IPS-18c (cell line): ENCODE data around the gene MOV10.
"Not testable (repeated sequence)": the region's sequence is repeated elsewhere in the genome, so short reads cannot be mapped to it uniquely, and the experiment has no call there.

Experiments used
- H3K4me3 ChIP-seq: 2 replicates; pipeline ENCODE4 v1.7.0; 2013; ENCODE audit warnings: low read depth, mild to moderate bottlenecking, low read length, moderate library complexity; ENCODE audit not compliant: insufficient read depth
- H3K9me3 ChIP-seq: one replicate; pipeline ENCODE4 v1.6.1; 2013; ENCODE audit warnings: mild to moderate bottlenecking, low read length, moderate library complexity; ENCODE audit not compliant: control insufficient read depth, insufficient read depth

The MOV10 gene, protein sequence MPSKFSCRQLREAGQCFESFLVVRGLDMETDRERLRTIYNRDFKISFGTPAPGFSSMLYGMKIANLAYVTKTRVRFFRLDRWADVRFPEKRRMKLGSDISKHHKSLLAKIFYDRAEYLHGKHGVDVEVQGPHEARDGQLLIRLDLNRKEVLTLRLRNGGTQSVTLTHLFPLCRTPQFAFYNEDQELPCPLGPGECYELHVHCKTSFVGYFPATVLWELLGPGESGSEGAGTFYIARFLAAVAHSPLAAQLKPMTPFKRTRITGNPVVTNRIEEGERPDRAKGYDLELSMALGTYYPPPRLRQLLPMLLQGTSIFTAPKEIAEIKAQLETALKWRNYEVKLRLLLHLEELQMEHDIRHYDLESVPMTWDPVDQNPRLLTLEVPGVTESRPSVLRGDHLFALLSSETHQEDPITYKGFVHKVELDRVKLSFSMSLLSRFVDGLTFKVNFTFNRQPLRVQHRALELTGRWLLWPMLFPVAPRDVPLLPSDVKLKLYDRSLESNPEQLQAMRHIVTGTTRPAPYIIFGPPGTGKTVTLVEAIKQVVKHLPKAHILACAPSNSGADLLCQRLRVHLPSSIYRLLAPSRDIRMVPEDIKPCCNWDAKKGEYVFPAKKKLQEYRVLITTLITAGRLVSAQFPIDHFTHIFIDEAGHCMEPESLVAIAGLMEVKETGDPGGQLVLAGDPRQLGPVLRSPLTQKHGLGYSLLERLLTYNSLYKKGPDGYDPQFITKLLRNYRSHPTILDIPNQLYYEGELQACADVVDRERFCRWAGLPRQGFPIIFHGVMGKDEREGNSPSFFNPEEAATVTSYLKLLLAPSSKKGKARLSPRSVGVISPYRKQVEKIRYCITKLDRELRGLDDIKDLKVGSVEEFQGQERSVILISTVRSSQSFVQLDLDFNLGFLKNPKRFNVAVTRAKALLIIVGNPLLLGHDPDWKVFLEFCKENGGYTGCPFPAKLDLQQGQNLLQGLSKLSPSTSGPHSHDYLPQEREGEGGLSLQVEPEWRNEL

GRCh38 chr1:112674440-112674985 is at the start of gene MOV10:
TSS of gene MOV10 (plus strand) at chr1:112674659. CDS start at chr1:112674913, 254 bp downstream.
- Histone ChIP-seq H3K9me3 (no peaks in the 10 kb centered on the region), H3K4me3 (peak within 1 kb of the TSS; percentile 74)

- Histone ChIP-seq H3K9me3 (peaks cover 2% of the 10 kb centered on the region), H3K4me3 (no peak overlapping the region)
Observed at GRCh38 chr1:112625696-112626095, 48.8 kb upstream of the MOV10 start.

GRCh38 chr1:112626193-112626592 is 48.3 kb upstream of the MOV10 start:
- Histone ChIP-seq H3K4me3 (no peak overlapping the region), H3K9me3 (peaks cover 2% of the 10 kb centered on the region)

DNA sequence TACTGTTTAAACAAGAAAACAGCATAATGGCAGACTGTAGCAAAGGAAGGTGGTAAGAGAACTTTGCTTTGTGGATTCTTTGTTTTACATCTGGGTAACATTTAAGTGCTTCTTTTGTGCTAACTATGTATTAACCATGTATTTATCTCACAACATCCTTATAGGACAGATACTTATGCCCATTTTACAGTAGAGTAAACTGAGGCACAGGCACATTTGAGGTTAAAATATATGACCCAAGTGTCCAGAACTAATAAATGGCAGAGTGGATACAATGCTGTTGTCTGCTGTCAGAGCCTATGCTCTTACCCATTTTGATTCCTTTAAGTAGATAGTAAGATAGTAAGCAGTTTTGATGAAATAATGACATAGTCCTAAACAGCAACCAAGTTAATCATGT is 47.6 kb upstream of the MOV10 start:
- Histone ChIP-seq H3K4me3 (no peak overlapping the region), H3K9me3 (no peaks in the 10 kb centered on the region)

DNA sequence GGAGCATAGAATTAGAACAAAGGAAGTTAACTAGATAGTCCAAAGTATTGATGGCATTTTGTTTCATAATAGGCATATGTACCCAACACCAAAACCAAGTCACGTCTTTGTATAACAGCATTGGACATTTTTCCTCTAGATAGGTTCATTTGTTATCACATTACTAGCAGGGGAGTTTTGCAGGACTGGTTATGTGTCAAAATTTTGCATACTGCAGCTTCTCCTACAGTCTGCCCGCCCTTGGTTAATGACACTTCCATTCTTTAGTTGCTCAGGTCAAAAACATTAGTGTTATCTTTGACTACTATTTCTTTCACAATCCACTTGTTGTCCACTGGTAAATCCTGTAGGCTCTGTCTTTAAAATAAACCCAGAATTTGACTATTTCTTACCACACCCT is 45.9 kb upstream of the MOV10 start:
- Histone ChIP-seq H3K9me3 (no peaks in the 10 kb centered on the region), H3K4me3 (no peak overlapping the region)

GRCh38 chr1:112629256-112629655 is 45.2 kb upstream of the MOV10 start:
- no peak overlapping the region for H3K4me3 ChIP-seq
- no peaks in the 10 kb centered on the region for H3K9me3 ChIP-seq

- Histone ChIP-seq H3K4me3 (no peak overlapping the region), H3K9me3 (no peaks in the 10 kb centered on the region)
Observed at GRCh38 chr1:112633628-112634027, 40.8 kb upstream of the MOV10 start.

- H3K9me3 ChIP-seq, result no peaks in the 10 kb centered on the region
- H3K4me3 ChIP-seq, result no peak overlapping the region
Observed at GRCh38 chr1:112634367-112634766, 40.1 kb upstream of the MOV10 start.

GRCh38 chr1:112636056-112636455 is 38.4 kb upstream of the MOV10 start:
- H3K9me3 ChIP-seq, result no peaks in the 10 kb centered on the region
- H3K4me3 ChIP-seq, result no peak overlapping the region

- no peaks in the 10 kb centered on the region for H3K9me3 ChIP-seq
- no peak overlapping the region for H3K4me3 ChIP-seq
Observed at GRCh38 chr1:112636597-112637253, 37.7 kb upstream of the MOV10 start.

- Histone ChIP-seq H3K4me3 (no peak overlapping the region), H3K9me3 (no peaks in the 10 kb centered on the region)
Observed at GRCh38 chr1:112637254-112638109, 37.0 kb upstream of the MOV10 start.

DNA sequence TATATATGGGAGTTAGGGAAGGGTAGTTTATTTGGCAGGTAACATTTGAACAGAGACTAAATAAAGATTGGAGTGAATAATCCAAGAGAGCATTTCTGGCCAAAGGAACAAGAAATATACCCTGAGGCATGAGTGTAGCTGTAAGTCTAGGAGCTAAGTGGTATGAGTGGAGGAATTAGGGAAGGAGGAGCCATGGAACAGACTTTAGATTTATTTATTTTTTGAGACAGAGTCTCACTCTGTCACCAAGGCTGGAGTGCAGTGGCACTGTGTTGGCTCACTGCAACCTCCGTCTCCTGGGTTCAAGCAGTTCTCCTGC is 36.4 kb upstream of the MOV10 start:
- H3K4me3 ChIP-seq, result no peak overlapping the region
- no peaks in the 10 kb centered on the region for H3K9me3 ChIP-seq

GRCh38 chr1:112640437-112640836 is 34.0 kb upstream of the MOV10 start:
- not testable (repeated sequence) for H3K9me3 ChIP-seq, H3K4me3 ChIP-seq

- Histone ChIP-seq H3K4me3 (no peak overlapping the region), H3K9me3 (no peaks in the 10 kb centered on the region)
Observed at GRCh38 chr1:112643080-112643479, 31.4 kb upstream of the MOV10 start.

DNA sequence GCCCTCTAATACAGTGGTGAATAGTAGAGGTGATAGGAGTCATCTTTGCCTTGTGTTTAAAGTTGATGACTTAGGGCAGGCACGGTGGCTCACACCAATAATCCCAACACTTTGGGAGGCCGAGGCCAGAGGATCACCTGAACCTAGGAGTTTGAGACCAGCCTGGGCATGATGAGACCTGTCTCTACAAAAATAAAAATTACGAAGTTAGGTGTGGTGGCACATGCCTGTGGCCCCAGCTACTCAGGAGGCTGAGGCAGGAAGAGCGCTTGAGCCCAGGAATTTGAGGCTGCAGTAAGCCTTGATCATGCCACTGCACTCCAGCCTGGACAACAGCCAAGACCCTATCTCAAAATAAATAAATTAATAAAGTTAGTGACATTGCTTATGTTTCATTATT is 28.2 kb upstream of the MOV10 start:
- Histone ChIP-seq H3K4me3 (no peak overlapping the region), H3K9me3 (no peaks in the 10 kb centered on the region)

DNA sequence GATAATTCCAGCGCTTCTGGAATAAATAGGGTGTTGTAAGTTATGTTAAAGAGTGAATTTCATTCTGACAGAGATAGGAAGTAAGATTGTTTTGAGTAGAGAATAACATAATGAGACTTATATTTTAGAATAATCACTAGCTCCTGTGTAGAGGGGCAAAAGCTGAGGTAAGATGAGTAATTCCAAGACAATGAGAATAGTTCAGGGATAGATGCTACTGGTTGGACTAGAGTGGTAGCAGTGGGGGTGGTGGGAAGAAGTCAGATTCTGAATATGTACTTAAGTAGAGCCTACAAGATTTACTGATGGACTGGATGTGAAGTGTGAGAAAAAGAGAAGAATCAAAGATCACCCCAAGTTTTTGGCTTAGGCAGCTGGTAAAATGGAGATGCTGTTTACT is 23.3 kb upstream of the MOV10 start:
- H3K4me3 ChIP-seq, result no peak overlapping the region
- no peaks in the 10 kb centered on the region for H3K9me3 ChIP-seq

- Histone ChIP-seq H3K9me3 (no peaks in the 10 kb centered on the region), H3K4me3 (no peak overlapping the region)
Observed at GRCh38 chr1:112665857-112666256, 8.6 kb upstream of the MOV10 start.
